ENCODE measurements around the gene EMC8.

The EMC8 gene

GRCh38 chr16:85835956-85836705, 36.8 kb upstream of the EMC8 start:
- Histone ChIP-seq H3K27me3 (ENCODE audit: insufficient read depth, low read length, poor library complexity, severe bottlenecking) (no peaks in the 10 kb centered on the region), H3K36me3 (ENCODE audit: insufficient read depth, low read length) (no peaks in the 10 kb centered on the region), H3K9me2 (replicated peaks; ENCODE audit: low read depth, low read length) (no peaks in the 10 kb centered on the region), H3K4me2 (ENCODE audit: low read depth, low read length, poor library complexity, severe bottlenecking) (no peak overlapping the region), H3K9ac (ENCODE audit: low read depth, low read length, poor library complexity, severe bottlenecking) (no peak overlapping the region), H3K4me3 (ENCODE audit: low read length, poor library complexity, severe bottlenecking) (no peak overlapping the region), H3K9me3 (ENCODE audit: insufficient read depth, low read depth, low read length) (peaks cover 4% of the 10 kb centered on the region; the same call in 1 of the 2 replicates), H3K4me1 (ENCODE audit: insufficient read depth, low read length, poor library complexity, severe bottlenecking) (no peaks in the 10 kb centered on the region), H3K79me2 (ENCODE audit: insufficient read depth, low read length) (no peaks in the 10 kb centered on the region), H3F3A (ENCODE audit: low read depth) (no peaks in the 10 kb centered on the region), H4K20me1 (ENCODE audit: insufficient read depth, low read length, poor library complexity, severe bottlenecking) (no peaks in the 10 kb centered on the region), H2AFZ (ENCODE audit: low read length) (no peak overlapping the region)
- TF ChIP-seq EZH2phosphoT487 (IDR thresholded peaks at IDR 0.05; ENCODE audit: borderline replicate concordance): no peak
- TF ChIP-seq, protein P1, sequence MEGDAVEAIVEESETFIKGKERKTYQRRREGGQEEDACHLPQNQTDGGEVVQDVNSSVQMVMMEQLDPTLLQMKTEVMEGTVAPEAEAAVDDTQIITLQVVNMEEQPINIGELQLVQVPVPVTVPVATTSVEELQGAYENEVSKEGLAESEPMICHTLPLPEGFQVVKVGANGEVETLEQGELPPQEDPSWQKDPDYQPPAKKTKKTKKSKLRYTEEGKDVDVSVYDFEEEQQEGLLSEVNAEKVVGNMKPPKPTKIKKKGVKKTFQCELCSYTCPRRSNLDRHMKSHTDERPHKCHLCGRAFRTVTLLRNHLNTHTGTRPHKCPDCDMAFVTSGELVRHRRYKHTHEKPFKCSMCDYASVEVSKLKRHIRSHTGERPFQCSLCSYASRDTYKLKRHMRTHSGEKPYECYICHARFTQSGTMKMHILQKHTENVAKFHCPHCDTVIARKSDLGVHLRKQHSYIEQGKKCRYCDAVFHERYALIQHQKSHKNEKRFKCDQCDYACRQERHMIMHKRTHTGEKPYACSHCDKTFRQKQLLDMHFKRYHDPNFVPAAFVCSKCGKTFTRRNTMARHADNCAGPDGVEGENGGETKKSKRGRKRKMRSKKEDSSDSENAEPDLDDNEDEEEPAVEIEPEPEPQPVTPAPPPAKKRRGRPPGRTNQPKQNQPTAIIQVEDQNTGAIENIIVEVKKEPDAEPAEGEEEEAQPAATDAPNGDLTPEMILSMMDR (conservative IDR thresholded peaks at IDR 0.05; ENCODE audit: low read length): no peak

GRCh38 chr16:85835227-85835751, 35.9 kb upstream of the EMC8 start:
- Histone ChIP-seq H3K9me3 (ENCODE audit: insufficient read depth, low read depth, low read length) (peaks cover 4% of the 10 kb centered on the region; the same call in 1 of the 2 replicates), H3K9ac (ENCODE audit: low read depth, low read length, poor library complexity, severe bottlenecking) (no peak overlapping the region), H3F3A (ENCODE audit: low read depth) (no peaks in the 10 kb centered on the region), H4K20me1 (ENCODE audit: insufficient read depth, low read length, poor library complexity, severe bottlenecking) (no peaks in the 10 kb centered on the region), H3K79me2 (ENCODE audit: insufficient read depth, low read length) (no peaks in the 10 kb centered on the region), H3K4me1 (ENCODE audit: insufficient read depth, low read length, poor library complexity, severe bottlenecking) (no peaks in the 10 kb centered on the region), H3K36me3 (ENCODE audit: insufficient read depth, low read length) (no peaks in the 10 kb centered on the region), H3K4me2 (ENCODE audit: low read depth, low read length, poor library complexity, severe bottlenecking) (no peak overlapping the region), H2AFZ (ENCODE audit: low read length) (no peak overlapping the region), H3K4me3 (ENCODE audit: low read length, poor library complexity, severe bottlenecking) (no peak overlapping the region), H3K27me3 (ENCODE audit: insufficient read depth, low read length, poor library complexity, severe bottlenecking) (no peaks in the 10 kb centered on the region), H3K9me2 (replicated peaks; ENCODE audit: low read depth, low read length) (no peaks in the 10 kb centered on the region)
- no peak for TF ChIP-seq EZH2phosphoT487 (IDR thresholded peaks at IDR 0.05; ENCODE audit: borderline replicate concordance)
- TF ChIP-seq, protein P1 (conservative IDR thresholded peaks at IDR 0.05; ENCODE audit: low read length): no peak

DNA sequence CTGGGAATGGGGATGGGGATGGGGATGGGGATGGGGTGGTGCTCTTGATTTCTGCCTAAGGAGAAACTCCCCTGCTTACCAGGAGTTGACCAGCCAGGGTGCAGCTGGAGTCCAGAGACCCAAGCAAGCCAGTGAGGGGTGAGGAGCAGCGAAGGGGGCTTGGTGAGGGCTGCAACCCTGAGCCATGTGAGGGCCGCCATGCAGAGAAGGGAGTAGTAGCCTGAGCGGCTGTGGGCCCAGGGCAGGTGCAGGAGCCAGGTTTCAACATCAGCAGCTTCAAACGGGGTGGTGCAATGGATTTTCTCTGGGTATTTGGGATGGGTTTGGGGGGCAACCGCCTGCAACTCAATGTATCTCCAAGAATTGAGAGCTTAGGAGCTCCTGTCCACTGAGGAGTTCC, 35.4 kb upstream of the EMC8 start:
- H3K4me3 ChIP-seq (ENCODE audit: low read length, poor library complexity, severe bottlenecking): no peak overlapping the region
- no peak overlapping the region for H3K9ac ChIP-seq (ENCODE audit: low read depth, low read length, poor library complexity, severe bottlenecking)
- no peaks in the 10 kb centered on the region for H4K20me1 ChIP-seq (ENCODE audit: insufficient read depth, low read length, poor library complexity, severe bottlenecking)
- no peaks in the 10 kb centered on the region for H3F3A ChIP-seq (ENCODE audit: low read depth)
- no peaks in the 10 kb centered on the region for H3K36me3 ChIP-seq (ENCODE audit: insufficient read depth, low read length)
- no peak overlapping the region for H3K4me2 ChIP-seq (ENCODE audit: low read depth, low read length, poor library complexity, severe bottlenecking)
- TF ChIP-seq EZH2phosphoT487 (IDR thresholded peaks at IDR 0.05; ENCODE audit: borderline replicate concordance): no peak
- TF ChIP-seq, protein P1 (conservative IDR thresholded peaks at IDR 0.05; ENCODE audit: low read length): no peak
- peaks cover 4% of the 10 kb centered on the region; the same call in 1 of the 2 replicates for H3K9me3 ChIP-seq (ENCODE audit: insufficient read depth, low read depth, low read length)
- no peak overlapping the region for H2AFZ ChIP-seq (ENCODE audit: low read length)
- H3K27me3 ChIP-seq (ENCODE audit: insufficient read depth, low read length, poor library complexity, severe bottlenecking): no peaks in the 10 kb centered on the region
- no peaks in the 10 kb centered on the region for H3K9me2 ChIP-seq (replicated peaks; ENCODE audit: low read depth, low read length)
- no peaks in the 10 kb centered on the region for H3K4me1 ChIP-seq (ENCODE audit: insufficient read depth, low read length, poor library complexity, severe bottlenecking)
- no peaks in the 10 kb centered on the region for H3K79me2 ChIP-seq (ENCODE audit: insufficient read depth, low read length)
